ENCODE data around the gene HSPBP1.

GRCh38 chr19:55229145-55229788 is 50.6 kb downstream of the HSPBP1 start:
- TF ChIP-seq TAF1 (IDR thresholded peaks at IDR 0.05; ENCODE audit: borderline replicate concordance, insufficient read depth, low read length): no peak
- TF ChIP-seq REST (IDR thresholded peaks at IDR 0.05; ENCODE audit: insufficient read depth in 1 of 2, low read depth in 2 of 2, low read length in 2 of 2): no peak
- no peak for TF ChIP-seq POLR2AphosphoS5 (IDR thresholded peaks at IDR 0.05; ENCODE audit: low read depth, low read length)
- no peak for TF ChIP-seq FOXP2 (optimal IDR thresholded peaks at IDR 0.05; ENCODE audit: borderline replicate concordance, extremely low read depth, extremely low read length, insufficient read depth)
- TF ChIP-seq SIN3A (IDR thresholded peaks at IDR 0.05; ENCODE audit: borderline replicate concordance, insufficient read depth, low read length): no peak
